GM06990 (cell line): ENCODE measurements around the gene MOB3B.
"Not testable (repeated sequence)": the region's sequence is repeated elsewhere in the genome, so short reads cannot be mapped to it uniquely, and the experiment has no call there.

Experiments used
- DNase-seq: peaks from one replicate; pipeline ENCODE4 v3.0.0-alpha.2; 2011; ENCODE audit not compliant: insufficient read length; ENCODE audit errors: extremely low read depth
- H3K27me3 ChIP-seq: replicated peaks from 2 replicates; pipeline ENCODE4 v1.6.0; 2011; ENCODE audit warnings: low read length; ENCODE audit not compliant: control insufficient read depth, insufficient read depth
- H3K36me3 ChIP-seq: 2 replicates; pipeline ENCODE4 v1.5.1; 2011; ENCODE audit warnings: low read length; ENCODE audit not compliant: control insufficient read depth, insufficient read depth
- H3K4me3 ChIP-seq: replicated peaks from 2 replicates; pipeline ENCODE4 v1.5.1; 2011; ENCODE audit warnings: low read depth, mild to moderate bottlenecking, control low read depth, low read length
- CTCF ChIP-seq: IDR thresholded peaks from 2 replicates; pipeline ENCODE4 v1.5.1; 2011; ENCODE audit warnings: low read length, control low read depth, mild to moderate bottlenecking, inconsistent platforms; ENCODE audit not compliant: insufficient read depth, poor library complexity, severe bottlenecking

The MOB3B gene

GRCh38 chr9:27450752-27451151 is 78.9 kb downstream of the MOB3B start:
- H3K4me3 ChIP-seq: no peak overlapping the region
- H3K36me3 ChIP-seq: no peaks in the 10 kb centered on the region
- TF ChIP-seq CTCF: no peak
- no peaks in the 10 kb centered on the region for H3K27me3 ChIP-seq
- no peak for DNase-seq

DNA sequence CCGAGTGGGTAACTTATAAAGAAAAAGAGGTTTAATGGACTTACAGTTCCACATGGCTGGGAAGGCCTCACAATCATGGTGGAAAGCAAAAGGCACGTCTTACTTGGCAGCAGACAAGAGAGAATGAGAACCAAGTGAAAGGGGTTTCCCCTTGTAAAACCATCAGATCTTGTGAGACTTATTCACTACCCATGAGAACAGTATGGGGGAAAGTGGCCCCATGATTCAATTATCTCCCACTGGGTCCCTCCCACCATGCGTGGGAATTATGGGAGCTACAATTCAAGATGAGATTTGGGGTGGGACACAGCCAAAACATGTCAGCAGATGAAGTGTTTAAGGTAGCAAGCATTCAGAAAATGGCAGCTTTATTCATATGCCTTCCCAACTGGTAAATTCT is 81.3 kb downstream of the MOB3B start:
- DNase-seq, H3K36me3 ChIP-seq, H3K4me3 ChIP-seq, H3K27me3 ChIP-seq: not testable (repeated sequence)

DNA sequence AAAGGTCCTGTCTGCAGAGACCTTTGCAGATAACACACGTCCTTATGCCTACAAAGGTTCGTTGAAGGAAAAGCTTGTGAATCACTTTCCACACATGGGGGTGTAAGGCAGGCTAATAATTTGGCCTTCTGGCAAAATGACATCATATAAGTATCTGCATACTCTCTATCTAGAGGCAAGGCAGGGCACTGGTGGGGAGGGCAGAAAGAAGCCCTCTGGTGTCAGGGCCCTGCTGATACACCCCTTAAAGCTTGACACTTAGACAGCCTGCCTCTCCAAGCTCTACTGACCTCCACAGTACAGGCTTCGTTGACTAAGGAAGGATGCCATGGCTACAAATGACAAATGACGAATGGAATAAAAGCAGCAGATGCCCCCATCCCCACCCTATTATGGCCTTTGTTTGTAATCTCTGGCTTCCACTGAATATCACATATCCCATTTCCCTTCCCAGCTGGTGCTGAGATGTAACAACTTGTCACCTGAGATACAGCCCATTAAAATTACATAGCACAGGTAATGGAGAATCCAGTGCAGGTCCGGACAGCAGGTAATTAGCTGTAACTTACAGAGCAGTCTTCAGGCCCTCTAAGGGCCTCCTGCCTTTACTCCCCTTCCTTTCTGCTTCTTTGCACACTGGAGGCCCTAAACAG is 82.5 kb downstream of the MOB3B start:
- Histone ChIP-seq H3K27me3 (no peaks in the 10 kb centered on the region), H3K36me3 (no peaks in the 10 kb centered on the region), H3K4me3 (no peak overlapping the region)
- no peak for TF ChIP-seq CTCF
- DNase-seq: no peak

GRCh38 chr9:27445688-27446087 is 83.9 kb downstream of the MOB3B start:
- no peak for TF ChIP-seq CTCF
- no peak for DNase-seq
- H3K36me3 ChIP-seq: no peaks in the 10 kb centered on the region
- no peaks in the 10 kb centered on the region for H3K27me3 ChIP-seq
- H3K4me3 ChIP-seq: no peak overlapping the region

DNA sequence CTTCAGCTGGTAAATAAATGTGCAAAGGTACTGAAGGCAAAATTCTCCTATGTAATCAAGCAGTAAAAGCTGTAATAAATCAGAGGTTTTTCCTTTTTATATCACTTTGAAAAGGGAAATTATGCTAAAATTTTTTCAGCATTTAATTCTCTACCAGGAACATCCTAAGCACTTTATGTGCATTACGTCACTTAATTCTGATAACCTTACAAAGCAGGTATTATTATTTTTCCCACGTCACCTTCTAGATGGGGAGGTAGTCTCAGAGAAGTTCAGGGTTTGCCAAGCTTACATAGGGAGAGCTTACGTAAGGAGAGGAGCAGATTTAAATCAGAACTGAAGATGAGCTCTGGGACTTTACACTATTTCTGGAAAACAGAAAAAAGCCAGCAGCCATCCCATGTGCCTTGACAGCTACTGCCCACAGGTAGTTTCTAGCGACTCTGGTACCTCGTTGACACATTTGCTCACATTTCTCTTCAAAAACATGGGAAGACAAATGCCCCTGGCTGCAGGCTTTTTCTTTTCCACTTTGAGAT is 84.5 kb downstream of the MOB3B start:
- H3K36me3 ChIP-seq: no peaks in the 10 kb centered on the region
- no peak for DNase-seq
- no peak overlapping the region for H3K4me3 ChIP-seq
- no peak for TF ChIP-seq CTCF
- H3K27me3 ChIP-seq: no peaks in the 10 kb centered on the region

- no peaks in the 10 kb centered on the region for H3K27me3 ChIP-seq
- no peak for TF ChIP-seq CTCF
- no peak overlapping the region for H3K4me3 ChIP-seq
- H3K36me3 ChIP-seq: no peaks in the 10 kb centered on the region
- DNase-seq: no peak
Measured at GRCh38 chr9:27442464-27442863, 87.2 kb downstream of the MOB3B start.
